NCI-H69 (cell line): ENCODE data around the gene KCNIP4.

ENCODE experiments used
- DNase-seq: peaks from one replicate; lab custom pipeline; 2025; lab: John Stamatoyannopoulos, UW

Gene KCNIP4

GRCh38 chr4:21571100-21571499 is 377.5 kb downstream of the KCNIP4 start:
- no peak for DNase-seq

- DNase-seq = no peak
Measured at GRCh38 chr4:21569638-21570037, 378.9 kb downstream of the KCNIP4 start.

GRCh38 chr4:21555083-21555482 is 393.5 kb downstream of the KCNIP4 start:
- no peak for DNase-seq

GRCh38 chr4:21554500-21554899 is 394.1 kb downstream of the KCNIP4 start:
- no peak for DNase-seq

- no peak for DNase-seq
Measured at GRCh38 chr4:21554066-21554465, 394.5 kb downstream of the KCNIP4 start.

GRCh38 chr4:21552455-21552854 is 396.1 kb downstream of the KCNIP4 start:
- DNase-seq = no peak

GRCh38 chr4:21544955-21545354 is 403.6 kb downstream of the KCNIP4 start:
- DNase-seq = no peak

GRCh38 chr4:21544415-21544814 is 404.2 kb downstream of the KCNIP4 start:
- no peak for DNase-seq

- no peak for DNase-seq
Measured at GRCh38 chr4:21543514-21543913, 405.1 kb downstream of the KCNIP4 start.

- no peak for DNase-seq
Measured at GRCh38 chr4:21535898-21536297, 412.7 kb downstream of the KCNIP4 start.

- DNase-seq = no peak
Measured at GRCh38 chr4:21531048-21531447, 417.5 kb downstream of the KCNIP4 start.

- DNase-seq = no peak
Measured at GRCh38 chr4:21529214-21529613, 419.4 kb downstream of the KCNIP4 start.

GRCh38 chr4:21522296-21522695 is 426.3 kb downstream of the KCNIP4 start:
- DNase-seq = no peak

- DNase-seq = no peak
Measured at GRCh38 chr4:21517126-21517859, 431.3 kb downstream of the KCNIP4 start.

GRCh38 chr4:21514022-21514694 is 434.4 kb downstream of the KCNIP4 start:
- DNase-seq = no peak

- DNase-seq = peak; percentile 19
Measured at GRCh38 chr4:21512353-21512752, 436.2 kb downstream of the KCNIP4 start.

GRCh38 chr4:21507439-21507838 is 441.1 kb downstream of the KCNIP4 start:
- DNase-seq = peak; percentile 7

GRCh38 chr4:21490682-21491081 is 457.9 kb downstream of the KCNIP4 start:
- no peak for DNase-seq

- DNase-seq = no peak
Measured at GRCh38 chr4:21476757-21477156, 471.8 kb downstream of the KCNIP4 start.

- no peak for DNase-seq
Measured at GRCh38 chr4:21474195-21474594, 474.4 kb downstream of the KCNIP4 start.

GRCh38 chr4:21470535-21470934 is 478.0 kb downstream of the KCNIP4 start:
- DNase-seq = peak; percentile 59

- DNase-seq = peak; percentile 4
Measured at GRCh38 chr4:21469438-21470300, 478.9 kb downstream of the KCNIP4 start.

- no peak for DNase-seq
Measured at GRCh38 chr4:21467551-21467950, 481.0 kb downstream of the KCNIP4 start.
